Stomach (tissue), 9 donors: ENCODE data around the gene CAPZA1. TPM values are rescaled to one million over a fixed set of nuclear protein-coding genes. Genes with fewer than 3 reads are reported as not detected.
A peak's percentile ranks its signal among the peaks of the same experiment; 100 is the strongest.

Experiments
- DNase-seq, 2 donors: peaks; one replicate each; pipeline versions ENCODE4 v3.0.0 to v3.0.0-alpha.2; 2013 to 2019
- H3K27ac ChIP-seq, 5 donors: fragments of 200-600 bp in 4 of 5; sonication (generic) in 4 of 5; one replicate each; pipeline ENCODE4 v1.5.1; 2013 to 2019; ENCODE audit warnings: mild to moderate bottlenecking in 1 of 5, moderate library complexity in 1 of 5
- H3K27me3 ChIP-seq, 3 donors: fragments of 200-600 bp; sonication (generic); one replicate each; pipeline ENCODE4 v1.5.1; 2017 to 2019; ENCODE audit warnings: mixed run types in 1 of 3
- H3K36me3 ChIP-seq, 4 donors: fragments of 200-600 bp; sonication (generic); 1 replicate in 3 of 4; 2 replicates in 1 of 4; pipeline ENCODE4 v1.5.1; 2016 to 2019
- H3K4me1 ChIP-seq, 4 donors: fragments of 200-600 bp; sonication (generic); one replicate each; pipeline ENCODE4 v1.5.1; 2016 to 2019
- H3K4me3 ChIP-seq, 4 donors: fragments of 200-600 bp; sonication (generic) in 3 of 4; one replicate each; pipeline ENCODE4 v1.5.1; 2016 to 2019; ENCODE audit warnings: mild to moderate bottlenecking in 1 of 4
- H3K9me3 ChIP-seq, 4 donors: fragments of 200-600 bp; sonication (generic); one replicate each; pipeline ENCODE4 v1.5.1; 2016 to 2019
- CTCF ChIP-seq, 7 experiments: fragments of 450-650 bp in 4 of 7; fragments of 200-600 bp in 3 of 7; sonication (generic) in 3 of 7; IDR thresholded peaks; one replicate each; pipeline ENCODE4 v1.5.1; 2016 to 2019; ENCODE audit warnings: antibody characterized with exemption in 7 of 7, control low read depth in 2 of 7, mild to moderate bottlenecking in 1 of 7
- EP300 ChIP-seq: sonication (generic); formaldehyde crosslinking; IDR thresholded peaks from one replicate; pipeline ENCODE4 v1.6.1; 2017; ENCODE audit warnings: antibody characterized with exemption
- POLR2A ChIP-seq, 4 donors: fragments of 450-650 bp; IDR thresholded peaks; one replicate each; pipeline ENCODE4 v1.6.1; 2016; ENCODE audit warnings: antibody characterized with exemption in 4 of 4, control low read depth in 2 of 4, mild to moderate bottlenecking in 1 of 4, moderate library complexity in 1 of 4
- POLR2AphosphoS5 ChIP-seq, 3 donors: sonication (generic); formaldehyde crosslinking; IDR thresholded peaks; one replicate each; pipeline ENCODE4 v1.6.1; 2016; ENCODE audit warnings: antibody characterized with exemption in 3 of 3
- WGBS, 5 donors: extraction: QIAGEN DNeasy Blood & Tissue Kit in 3 of 5; methylation state at CpG; one replicate each; pipeline versions ENCODE4 v1.1.5 to v1.1.7; 2013 to 2018; 5-methylcytosine and 5-hydroxymethylcytosine counted together
- intact Hi-C: fragments of 100-400 bp; cut with DNase I; formaldehyde crosslinking; loops from one replicate; pipeline ENCODE4 v1.15.1; 2023; ENCODE audit warnings: low total_unique reads
- polyA plus RNA-seq, 3 donors: library from polyadenylated mRNA; stranded (reverse); fragments of 200-250 nt; gene quantifications; one replicate each; pipeline ENCODE4 v1.2.3, GENCODE V29; 2013
- total RNA-seq, 5 donors: library from RNA; depleted of rRNA; stranded (reverse); fragments of >200 nt; gene quantifications; one replicate each; pipeline versions ENCODE4 v1.1.0 to v1.2.3, GENCODE V29; 2014 to 2016
- donor health status: healthy with polysubstance abuse.
- donor health status: Bipolar disorder and iron deficiency.
- donor health status: healthy.

CAPZA1 gene
- total and polyA plus RNA-seq, 8 donors, result 15.8 to 257 (median 67.0) TPM

- H3K36me3 ChIP-seq, result peaks cover 24 to 86% (median 74%) of the 10 kb centered on the region in 4 donors
- no peaks in the 10 kb centered on the region for H3K9me3 ChIP-seq
- H3K4me3 ChIP-seq, result peak overlapping the region in 1 of 4 donors; percentile 13
- H3K4me1 ChIP-seq, result peaks cover 59 to 71% (median 65%) of the 10 kb centered on the region in 4 donors
- peak in 1 of 2 donors; percentile 23 for DNase-seq
- H3K27ac ChIP-seq, result peak overlapping the region in 4 of 5 donors; percentile 75 to 96 (median 92)
- intact Hi-C loops, result loop anchor here (10.0 kb wide), 1 partner anchor 315 kb away; no protein-coding TSS in a partner anchor
- WGBS, 5 donors, result 70 to 85% (median 75%) methylated on average over 13 of the region's 13 CpGs
- H3K27me3 ChIP-seq, result no peaks in the 10 kb centered on the region
- no peak for TF ChIP-seq POLR2A (IDR thresholded peaks at IDR 0.05)
- no peak for TF ChIP-seq CTCF (IDR thresholded peaks at IDR 0.05)
- no peak for TF ChIP-seq POLR2AphosphoS5 (IDR thresholded peaks at IDR 0.05)
- no peak for TF ChIP-seq EP300
These were observed 80.0 kb downstream of the CAPZA1 start for GRCh38 chr1:112699425-112700144.

GRCh38 chr1:112700290-112701226 lies 80.9 kb downstream of the CAPZA1 start:
- peak overlapping the region in 1 of 4 donors; percentile 2 for H3K4me3 ChIP-seq
- H3K27me3 ChIP-seq, result no peaks in the 10 kb centered on the region
- H3K36me3 ChIP-seq, result peaks cover 24 to 76% (median 64%) of the 10 kb centered on the region in 4 donors
- TF ChIP-seq EP300 (no peak), CTCF (IDR thresholded peaks at IDR 0.05) (no peak), POLR2A (IDR thresholded peaks at IDR 0.05) (no peak), POLR2AphosphoS5 (IDR thresholded peaks at IDR 0.05) (peak in 2 of 3 donors; percentile 44 to 62)
- 20 to 48% (median 37%) methylated on average over 6 to 7 of the region's 7 CpGs for WGBS, 5 donors
- intact Hi-C loops, result loop anchor here (10.0 kb wide), 1 partner anchor 316 kb away; no protein-coding TSS in a partner anchor
- H3K4me1 ChIP-seq, result peaks cover 67 to 81% (median 75%) of the 10 kb centered on the region in 4 donors
- peak overlapping the region; percentile 62 to 96 (median 88) for H3K27ac ChIP-seq
- H3K9me3 ChIP-seq, result no peaks in the 10 kb centered on the region
- peak; percentile 93 to 98 for DNase-seq

GRCh38 chr1:112701227-112702066 lies 81.8 kb downstream of the CAPZA1 start:
- peak in 1 of 2 donors; percentile 25 for DNase-seq
- Histone ChIP-seq H3K27ac (peak overlapping the region; percentile 62 to 96 (median 88)), H3K9me3 (no peaks in the 10 kb centered on the region), H3K36me3 (peaks cover 17 to 68% (median 55%) of the 10 kb centered on the region in 4 donors), H3K4me1 (peaks cover 72 to 87% (median 80%) of the 10 kb centered on the region in 4 donors), H3K4me3 (no peak overlapping the region), H3K27me3 (no peaks in the 10 kb centered on the region)
- intact Hi-C loops, result loop anchor here (10.0 kb wide), 1 partner anchor 317 kb away; no protein-coding TSS in a partner anchor
- TF ChIP-seq POLR2A (IDR thresholded peaks at IDR 0.05) (no peak), EP300 (no peak), CTCF (IDR thresholded peaks at IDR 0.05) (no peak), POLR2AphosphoS5 (IDR thresholded peaks at IDR 0.05) (no peak)
- 76 to 84% (median 78%) methylated on average over 17 of the region's 17 CpGs for WGBS, 5 donors
